Muscle of leg (tissue), 11 donors: Measurements from ENCODE around the gene KIF3B. TPM values are rescaled to one million over a fixed set of nuclear protein-coding genes. Genes with fewer than 3 reads are reported as not detected.
"Not testable (repeated sequence)": the region's sequence is repeated elsewhere in the genome, so short reads cannot be mapped to it uniquely, and the experiment has no call there.

Source experiments
- DNase-seq: peaks from one replicate; pipeline ENCODE4 v3.0.0; 2013
- H3K27ac ChIP-seq: one replicate; pipeline ENCODE4 v1.5.1; 2013; ENCODE audit warnings: mild to moderate bottlenecking, low read length, control low read depth
- H3K27me3 ChIP-seq: one replicate; pipeline ENCODE4 v1.6.1; 2013; ENCODE audit warnings: low read length; ENCODE audit not compliant: control insufficient read depth, insufficient read depth
- H3K36me3 ChIP-seq: one replicate; pipeline ENCODE4 v1.6.1; 2013; ENCODE audit warnings: low read length; ENCODE audit not compliant: control insufficient read depth, insufficient read depth
- H3K4me1 ChIP-seq: one replicate; pipeline ENCODE4 v1.6.1; 2013; ENCODE audit warnings: low read length; ENCODE audit not compliant: control insufficient read depth, insufficient read depth
- H3K4me3 ChIP-seq: one replicate; pipeline ENCODE4 v1.5.1; 2013; ENCODE audit warnings: low read length, control low read depth
- H3K9me3 ChIP-seq: replicated peaks from 2 replicates; pipeline ENCODE4 v1.6.1; 2013; ENCODE audit warnings: low read depth, low read length; ENCODE audit not compliant: control insufficient read depth
- WGBS: methylation state at CpG from one replicate; pipeline ENCODE4 v1.1.5; 2013; ENCODE audit warnings: missing lambda C conversion rate; ENCODE audit not compliant: insufficient coverage; 5-methylcytosine and 5-hydroxymethylcytosine counted together
- polyA plus RNA-seq, 8 donors: library from polyadenylated mRNA; unstranded; fragments of 120-200 nt; gene quantifications; one replicate each; pipeline versions ENCODE4 v1.2.1 to v1.2.3, GENCODE V29; 2013; ENCODE audit warnings: inconsistent platforms in 1 of 8, low replicate concordance in 1 of 8; ENCODE audit not compliant: insufficient read length in 8 of 8, insufficient read depth in 1 of 8
- total RNA-seq: library from RNA; stranded (reverse); fragments of 120-200 nt; gene quantifications from one replicate; pipeline ENCODE4 v1.2.4, GENCODE V29; 2013

The KIF3B gene
- total and polyA plus RNA-seq, 9 donors = 9.2 to 20.4 (median 12.8) TPM

DNA sequence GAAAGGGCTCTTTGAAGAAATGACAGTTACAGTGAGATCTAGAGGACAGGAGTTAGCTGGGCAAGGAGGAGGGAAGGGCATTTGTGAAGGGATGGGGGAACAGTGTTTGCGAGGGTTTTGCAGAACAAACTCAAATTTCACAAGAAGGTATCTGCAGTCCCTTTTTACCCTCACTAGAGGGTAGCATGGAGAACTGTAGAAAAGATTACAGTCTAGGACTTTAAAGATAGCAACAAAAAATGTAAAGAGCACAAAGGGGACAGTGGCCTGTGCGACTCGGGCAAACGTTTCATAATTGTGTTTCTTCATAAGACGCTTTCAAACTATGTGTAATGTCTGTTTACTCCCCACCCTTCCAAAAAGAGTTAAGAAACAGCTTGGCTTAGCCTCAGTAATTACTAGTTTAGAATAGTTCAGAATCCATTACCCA lies 59.5 kb downstream of the KIF3B start:
- H3K4me3 ChIP-seq = no peak overlapping the region
- H3K27me3 ChIP-seq = no peaks in the 10 kb centered on the region
- H3K27ac ChIP-seq = no peak overlapping the region
- H3K4me1 ChIP-seq = no peaks in the 10 kb centered on the region
- H3K36me3 ChIP-seq = peaks cover 12% of the 10 kb centered on the region
- no CpG with 5 or more reads among the region's 5 CpGs for WGBS
- no peaks in the 10 kb centered on the region for H3K9me3 ChIP-seq
- DNase-seq = peak; percentile 51

DNA sequence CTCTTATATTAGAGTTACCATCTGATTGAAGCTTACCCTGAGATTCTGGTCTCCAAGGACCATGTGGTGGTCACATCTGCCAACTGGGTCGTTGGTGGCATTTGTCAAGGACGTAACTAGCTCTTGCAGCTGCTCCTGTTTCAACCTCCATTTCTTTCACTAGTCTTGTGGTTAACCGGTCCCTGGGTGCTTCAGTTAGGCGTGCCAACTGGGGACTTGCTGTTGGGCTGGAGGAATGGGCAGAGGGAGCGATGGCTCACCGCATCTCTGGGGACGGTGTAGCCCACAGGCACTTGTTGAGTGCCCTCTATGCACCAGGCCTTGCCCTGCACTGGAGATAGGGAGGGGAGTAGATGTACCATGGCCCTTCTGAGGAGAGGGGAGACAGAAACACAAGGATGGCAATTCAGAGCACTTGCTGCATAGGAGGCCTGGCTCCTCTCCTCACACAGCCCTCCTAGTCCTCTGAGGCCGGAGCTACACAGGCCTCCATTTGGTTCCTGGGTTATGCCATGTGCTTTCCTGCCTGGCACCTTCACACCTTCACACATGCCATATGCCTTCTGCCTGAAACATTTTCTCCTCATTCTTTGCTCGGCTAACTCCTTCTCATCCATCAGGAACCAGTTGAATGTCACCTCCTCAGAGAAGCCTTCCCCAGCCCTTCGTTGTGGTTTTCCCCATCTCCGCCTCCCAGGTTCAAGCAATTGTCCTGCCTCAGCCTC lies 60.6 kb downstream of the KIF3B start:
- DNase-seq = no peak
- Histone ChIP-seq H3K4me1 (no peaks in the 10 kb centered on the region), H3K36me3 (peaks cover 9% of the 10 kb centered on the region), H3K27ac (no peak overlapping the region), H3K27me3 (no peaks in the 10 kb centered on the region), H3K9me3 (no peaks in the 10 kb centered on the region), H3K4me3 (no peak overlapping the region)
- 86% methylated on average over 9 of the region's 11 CpGs for WGBS

DNA sequence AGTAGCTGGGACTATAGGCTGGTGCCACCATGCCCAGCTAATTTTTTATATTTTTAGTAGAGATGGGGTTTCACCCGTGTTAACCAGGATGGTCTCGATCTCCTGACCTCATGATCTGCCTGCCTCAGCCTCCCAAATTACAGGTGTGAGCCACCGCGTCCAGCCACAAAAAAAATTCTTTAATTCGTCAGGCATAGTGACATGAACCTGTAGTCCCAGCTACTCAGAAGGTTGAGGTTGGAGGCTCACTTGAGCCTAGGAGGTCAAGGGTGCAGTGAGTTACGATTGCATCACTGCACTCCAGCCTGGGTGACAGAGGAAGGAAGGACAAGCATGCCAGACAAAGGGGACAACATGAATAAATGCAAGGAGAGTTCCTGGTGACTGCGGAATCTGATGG lies 61.2 kb downstream of the KIF3B start:
- Histone ChIP-seq H3K27me3 (no peaks in the 10 kb centered on the region), H3K4me1 (no peaks in the 10 kb centered on the region), H3K9me3 (no peaks in the 10 kb centered on the region), H3K27ac (no peak overlapping the region), H3K36me3 (peaks cover 9% of the 10 kb centered on the region), H3K4me3 (no peak overlapping the region)
- DNase-seq = no peak
- 82% methylated on average over 5 of the region's 7 CpGs for WGBS

DNA sequence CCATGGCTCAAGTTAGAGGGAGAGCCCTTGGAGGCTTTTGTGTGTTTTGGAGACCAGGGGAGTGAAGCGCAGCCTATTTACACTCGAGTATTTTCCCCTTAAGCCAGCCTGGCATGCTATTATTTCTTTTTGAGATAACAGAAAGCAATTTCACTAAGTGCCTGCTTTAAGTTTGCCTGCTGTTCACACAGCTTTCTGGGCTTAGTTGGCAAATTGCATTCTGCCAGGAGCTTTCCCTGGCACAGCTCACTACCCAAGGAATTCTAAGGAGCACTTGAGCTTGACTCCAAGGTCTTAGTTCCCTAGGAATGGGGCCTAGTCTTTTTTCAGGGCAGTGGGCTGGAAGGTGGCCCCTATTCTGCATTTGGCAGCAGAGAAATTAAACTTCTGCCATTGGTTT lies 61.7 kb downstream of the KIF3B start:
- no CpG with 5 or more reads among the region's 2 CpGs for WGBS
- no peak overlapping the region for H3K27ac ChIP-seq

DNA sequence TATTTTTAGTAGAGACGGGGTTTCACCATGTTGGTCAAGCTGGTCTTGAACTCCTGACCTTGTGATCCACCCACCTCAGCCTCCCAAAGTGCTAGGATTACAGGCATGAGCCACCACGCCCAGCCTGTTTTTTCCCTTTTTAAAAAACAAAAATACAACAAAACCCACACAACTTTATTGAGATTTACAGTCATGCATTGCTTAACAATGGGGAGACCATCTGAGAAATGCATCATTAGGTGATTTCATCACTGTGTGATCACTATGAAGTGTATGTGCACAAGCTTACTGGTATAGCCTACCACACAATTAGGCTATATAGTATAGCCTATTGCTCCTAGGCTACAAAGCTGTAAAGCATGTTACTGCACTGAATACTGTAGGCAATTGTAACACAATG lies 63.6 kb downstream of the KIF3B start:
- not testable (repeated sequence) for DNase-seq, H3K4me1 ChIP-seq, H3K4me3 ChIP-seq, H3K36me3 ChIP-seq, H3K27me3 ChIP-seq, H3K27ac ChIP-seq, H3K9me3 ChIP-seq
- no CpG with 5 or more reads among the region's 2 CpGs for WGBS

More for the DNA sequence above, 61.7 kb downstream of the KIF3B start:
- Histone ChIP-seq H3K9me3 (no peaks in the 10 kb centered on the region), H3K4me1 (no peaks in the 10 kb centered on the region), H3K36me3 (peaks cover 6% of the 10 kb centered on the region), H3K4me3 (no peak overlapping the region), H3K27me3 (no peaks in the 10 kb centered on the region)
- DNase-seq = no peak

DNA sequence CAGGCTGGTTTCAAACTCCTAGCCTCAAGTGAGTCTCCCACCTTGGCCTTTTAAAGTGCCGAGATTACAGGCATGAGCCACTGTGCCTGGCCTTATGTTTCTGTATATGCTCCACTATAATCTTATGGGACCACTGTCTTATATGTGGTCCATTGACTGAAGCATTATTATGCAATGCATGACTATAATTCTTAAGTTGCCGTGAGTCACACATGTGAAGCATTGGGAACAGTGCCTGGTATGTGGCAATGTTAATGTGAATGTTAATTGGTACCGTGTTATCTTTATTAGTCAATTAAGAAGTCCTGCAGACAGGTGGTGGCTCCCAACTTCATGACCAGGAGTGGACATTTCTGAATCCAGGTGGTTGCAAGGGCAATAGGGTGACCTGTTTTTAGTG lies 66.0 kb downstream of the KIF3B start:
- 96% methylated on average over 2 of the region's 3 CpGs for WGBS
- H3K36me3 ChIP-seq = no peaks in the 10 kb centered on the region
- no peak overlapping the region for H3K4me3 ChIP-seq
- no peaks in the 10 kb centered on the region for H3K27me3 ChIP-seq
- no peak for DNase-seq
- no peak overlapping the region for H3K27ac ChIP-seq
- no peaks in the 10 kb centered on the region for H3K9me3 ChIP-seq
- no peaks in the 10 kb centered on the region for H3K4me1 ChIP-seq

DNA sequence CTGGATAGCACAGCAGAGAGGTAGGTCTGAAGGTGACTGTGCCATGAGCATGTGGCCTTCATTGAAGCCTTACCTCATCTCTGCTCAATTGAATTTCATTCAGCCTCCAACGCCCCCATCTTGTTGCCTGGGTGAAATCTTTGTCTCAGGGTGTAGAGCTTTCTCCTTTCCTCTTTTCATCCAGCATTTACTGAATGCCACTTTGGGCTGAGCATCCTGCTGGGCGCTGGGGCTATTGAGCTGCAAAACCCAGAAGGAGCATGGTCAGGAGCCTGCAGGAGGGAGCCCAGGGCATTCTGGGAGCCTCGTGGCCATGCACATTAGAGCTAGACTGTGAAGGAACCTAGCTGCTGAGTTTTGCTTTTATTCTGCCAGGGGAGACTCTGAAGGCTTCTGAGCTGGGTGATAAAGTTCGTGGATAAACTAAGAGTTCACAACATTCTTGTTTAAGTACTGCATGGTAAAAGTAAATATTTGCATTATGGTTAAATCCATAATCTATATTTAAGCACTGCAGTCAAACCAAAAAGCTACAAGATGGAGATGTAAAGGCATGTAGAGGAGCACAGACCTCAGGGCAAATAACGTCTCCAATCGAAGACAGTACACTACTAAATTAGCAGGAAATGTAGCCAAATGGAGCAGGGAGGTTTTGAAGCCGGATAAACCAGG lies 67.5 kb downstream of the KIF3B start:
- H3K4me3 ChIP-seq = no peak overlapping the region
- no peaks in the 10 kb centered on the region for H3K27me3 ChIP-seq
- 43% methylated on average over 3 of the region's 7 CpGs for WGBS
- H3K36me3 ChIP-seq = no peaks in the 10 kb centered on the region
- H3K27ac ChIP-seq = no peak overlapping the region
- no peaks in the 10 kb centered on the region for H3K4me1 ChIP-seq
- no peaks in the 10 kb centered on the region for H3K9me3 ChIP-seq
- DNase-seq = no peak

DNA sequence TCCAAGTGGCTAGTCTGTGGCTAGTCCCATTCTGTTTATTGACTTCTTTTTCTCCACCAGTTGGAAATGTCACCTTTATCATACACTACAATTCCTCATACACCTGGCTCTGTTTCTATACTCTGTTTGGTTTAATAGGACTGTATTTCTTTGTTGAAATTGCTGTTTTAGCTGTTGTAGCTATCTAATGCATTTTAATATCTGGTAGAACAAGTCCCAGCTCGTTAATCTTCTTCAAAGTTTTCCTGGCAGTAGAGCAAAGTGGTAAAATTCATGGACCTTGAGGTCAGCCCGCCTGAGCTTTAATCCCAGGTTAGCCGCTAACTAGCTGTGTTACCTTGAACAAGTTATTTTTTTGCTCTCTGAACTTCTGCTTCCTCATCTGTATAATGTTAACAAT lies 70.8 kb downstream of the KIF3B start:
- Histone ChIP-seq H3K4me1 (no peaks in the 10 kb centered on the region), H3K9me3 (no peaks in the 10 kb centered on the region), H3K27me3 (no peaks in the 10 kb centered on the region), H3K36me3 (no peaks in the 10 kb centered on the region), H3K27ac (no peak overlapping the region), H3K4me3 (no peak overlapping the region)
- no peak for DNase-seq
- WGBS = 83% methylated on average over 1 of the region's 3 CpGs

DNA sequence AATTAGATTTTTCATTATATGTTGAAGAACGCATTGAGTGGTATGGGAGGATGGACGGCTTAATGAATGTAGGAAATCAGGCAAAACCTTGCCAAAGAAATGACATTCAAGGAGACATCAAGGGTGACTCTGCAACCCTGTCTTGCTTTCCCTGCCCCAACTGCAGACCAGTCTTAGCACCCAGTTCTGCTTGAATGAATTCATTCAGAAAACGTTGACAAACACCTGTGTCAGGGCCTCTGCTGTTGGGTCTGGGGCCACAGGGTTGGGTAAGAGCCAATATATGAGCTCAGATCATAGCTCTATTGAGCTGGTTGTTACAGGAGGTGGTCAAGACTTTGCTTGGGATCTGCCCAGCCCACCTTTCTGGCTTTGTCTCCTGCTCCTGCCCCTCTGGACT lies 73.0 kb downstream of the KIF3B start:
- Histone ChIP-seq H3K36me3 (no peaks in the 10 kb centered on the region), H3K27me3 (no peaks in the 10 kb centered on the region), H3K9me3 (no peaks in the 10 kb centered on the region)

DNA sequence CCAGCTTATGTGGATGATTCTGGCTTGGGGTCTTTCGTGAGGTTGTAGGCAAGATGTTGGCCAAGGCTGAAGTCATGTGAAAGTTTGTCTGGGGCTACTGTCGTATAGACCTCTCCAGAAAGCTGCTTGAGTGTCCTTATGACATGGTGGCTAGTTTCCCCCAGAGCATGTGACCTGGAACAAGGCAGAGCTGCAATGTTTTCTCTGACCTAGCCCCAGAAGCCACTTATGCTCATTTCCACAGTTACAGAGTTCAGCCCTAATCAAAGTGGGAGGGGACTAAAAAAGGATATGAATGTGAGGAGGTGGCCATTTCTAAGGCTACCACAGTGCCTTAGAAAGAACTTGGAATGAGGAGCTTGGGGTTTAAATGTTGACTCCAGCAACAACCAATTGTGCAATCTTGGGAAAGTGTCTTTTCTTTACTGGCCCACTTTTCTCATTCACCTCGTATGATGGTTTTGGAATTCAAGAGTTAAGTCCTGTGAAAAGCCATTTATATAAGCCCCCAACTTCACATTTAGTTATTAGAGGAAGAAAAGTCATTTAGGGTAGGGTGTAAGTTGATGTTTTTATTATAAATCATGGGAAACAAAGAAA lies 74.8 kb downstream of the KIF3B start:
- no peak overlapping the region for H3K27ac ChIP-seq
- H3K9me3 ChIP-seq = no peaks in the 10 kb centered on the region
- no peaks in the 10 kb centered on the region for H3K27me3 ChIP-seq
- H3K4me3 ChIP-seq = no peak overlapping the region
- WGBS = 67% methylated on average over 1 of the region's 3 CpGs
- DNase-seq = no peak
- peaks cover 5% of the 10 kb centered on the region for H3K4me1 ChIP-seq
- no peaks in the 10 kb centered on the region for H3K36me3 ChIP-seq

More for the DNA sequence above, 73.0 kb downstream of the KIF3B start:
- DNase-seq = no peak
- Histone ChIP-seq H3K4me1 (no peaks in the 10 kb centered on the region), H3K4me3 (no peak overlapping the region), H3K27ac (no peak overlapping the region)
- 78% methylated on average over 3 of the region's 3 CpGs for WGBS
